ENCODE measurements around the gene CTNS. TPM values are rescaled to one million over a fixed set of nuclear protein-coding genes. Genes with fewer than 3 reads are reported as not detected.

The CTNS gene
- total and polyA plus RNA-seq, 2 of the 13 experiments (the other 11 are each of a cell fraction or from before 2014, with no cell fraction given) = 9.5 to 13.7 TPM

GRCh38 chr17:3602499-3602898 is 34.1 kb upstream of the CTNS start:
- Histone ChIP-seq H3K36me3 (replicated peaks in 1 of 2; ENCODE audit: control insufficient read depth in 1 of 2, insufficient read depth in 2 of 2, low read length in 2 of 2) (peaks cover 7 to 12% of the 10 kb centered on the region in 2 experiments; a peak in 4 of 5 replicates), H3K9ac (ENCODE audit: insufficient read depth, low read depth, low read length) (no peak overlapping the region), H3K9me3 (ENCODE audit: low read length) (no peaks in the 10 kb centered on the region), H2AFZ (ENCODE audit: low read length) (no peak overlapping the region), H3K4me3 (replicated peaks in 1 of 3; ENCODE audit: insufficient read depth in 1 of 3, low read depth in 2 of 3, low read length in 3 of 3) (no peak overlapping the region), H3K4me1 (ENCODE audit: insufficient read depth, low read length) (peaks cover 5% of the 10 kb centered on the region; the same call in 1 of the 2 replicates), H3K27me3 (ENCODE audit: control insufficient read depth in 1 of 2, insufficient read depth in 2 of 2, low read length in 2 of 2) (no peaks in the 10 kb centered on the region), H4K20me1 (ENCODE audit: insufficient read depth, low read length) (0 out of 2 replicates have a peak, but pooled peaks cover 2% of the 10 kb centered on the region), H3K27ac (ENCODE audit: extremely low read length, insufficient read depth, low read length) (no peak overlapping the region), H3K79me2 (ENCODE audit: insufficient read depth, low read length) (no peaks in the 10 kb centered on the region), H3K4me2 (ENCODE audit: low read depth, low read length) (no peak overlapping the region)
- no TSS peak for BruUV-seq (replicated peaks)
- WGBS (ENCODE audit: low lambda C conversion rate) = 90% methylated on average over 16 of the region's 16 CpGs
- intact Hi-C loops (cut with micrococcal nuclease; ENCODE audit: unreplicated experiment) = no loop called here
- FAIRE-seq (peak; percentile 8), ATAC-seq (peak; percentile 33; the same call in 1 of the 3 replicates), DNase-seq (ENCODE audit: low spot score) (peak; percentile 44)
- ChIA-PET CTCF (ENCODE audit: low intra/inter-chr PET ratio, low total read pairs) (interaction anchor here (1.4 kb wide), 1 partner anchor 45 kb away, joined by 9 read pairs; no protein-coding TSS in a partner anchor), POLR2A (interaction anchor here (1.0 to 1.1 kb wide), 2 partner anchors 34 to 65 kb away, joined by 7 read pairs; partner anchors contain the start of genes CTNS, SHPK and TAX1BP3)
- in situ Hi-C loops (cut with HindIII; ENCODE audit: extremely low pct_ligation_motif_present, low pct_unique_long_range_greater_than_20kb) = no loop called here
- TF ChIP-seq SKI (IDR thresholded peaks at IDR 0.05; ENCODE audit: partially characterized antibody) = no peak
- no peak for TF ChIP-seq CENPBD1 (CRISPR knock-in tag; IDR thresholded peaks at IDR 0.05; ENCODE audit: borderline replicate concordance, low read depth)
- TF ChIP-seq, protein P1, sequence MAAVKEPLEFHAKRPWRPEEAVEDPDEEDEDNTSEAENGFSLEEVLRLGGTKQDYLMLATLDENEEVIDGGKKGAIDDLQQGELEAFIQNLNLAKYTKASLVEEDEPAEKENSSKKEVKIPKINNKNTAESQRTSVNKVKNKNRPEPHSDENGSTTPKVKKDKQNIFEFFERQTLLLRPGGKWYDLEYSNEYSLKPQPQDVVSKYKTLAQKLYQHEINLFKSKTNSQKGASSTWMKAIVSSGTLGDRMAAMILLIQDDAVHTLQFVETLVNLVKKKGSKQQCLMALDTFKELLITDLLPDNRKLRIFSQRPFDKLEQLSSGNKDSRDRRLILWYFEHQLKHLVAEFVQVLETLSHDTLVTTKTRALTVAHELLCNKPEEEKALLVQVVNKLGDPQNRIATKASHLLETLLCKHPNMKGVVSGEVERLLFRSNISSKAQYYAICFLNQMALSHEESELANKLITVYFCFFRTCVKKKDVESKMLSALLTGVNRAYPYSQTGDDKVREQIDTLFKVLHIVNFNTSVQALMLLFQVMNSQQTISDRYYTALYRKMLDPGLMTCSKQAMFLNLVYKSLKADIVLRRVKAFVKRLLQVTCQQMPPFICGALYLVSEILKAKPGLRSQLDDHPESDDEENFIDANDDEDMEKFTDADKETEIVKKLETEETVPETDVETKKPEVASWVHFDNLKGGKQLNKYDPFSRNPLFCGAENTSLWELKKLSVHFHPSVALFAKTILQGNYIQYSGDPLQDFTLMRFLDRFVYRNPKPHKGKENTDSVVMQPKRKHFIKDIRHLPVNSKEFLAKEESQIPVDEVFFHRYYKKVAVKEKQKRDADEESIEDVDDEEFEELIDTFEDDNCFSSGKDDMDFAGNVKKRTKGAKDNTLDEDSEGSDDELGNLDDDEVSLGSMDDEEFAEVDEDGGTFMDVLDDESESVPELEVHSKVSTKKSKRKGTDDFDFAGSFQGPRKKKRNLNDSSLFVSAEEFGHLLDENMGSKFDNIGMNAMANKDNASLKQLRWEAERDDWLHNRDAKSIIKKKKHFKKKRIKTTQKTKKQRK (IDR thresholded peaks at IDR 0.05; ENCODE audit: low read length) = no peak
- TF ChIP-seq REPIN1 (CRISPR knock-in tag; IDR thresholded peaks at IDR 0.05; ENCODE audit: borderline replicate concordance, low read depth) = no peak
- no peak for TF ChIP-seq PCBP1 (IDR thresholded peaks at IDR 0.05; ENCODE audit: borderline replicate concordance, low read depth, low read length)
- TF ChIP-seq TRIM24 (CRISPR knock-in tag; IDR thresholded peaks at IDR 0.05) = no peak
- TF ChIP-seq LCORL (IDR thresholded peaks at IDR 0.05) = no peak
- no peak for TF ChIP-seq LCORL (CRISPR knock-in tag; IDR thresholded peaks at IDR 0.05)
- no peak for TF ChIP-seq NFIC (IDR thresholded peaks at IDR 0.05; ENCODE audit: low read length)
- no peak for TF ChIP-seq BHLHE40 (IDR thresholded peaks at IDR 0.05; ENCODE audit: low read length)
- TF ChIP-seq ZBTB38 (CRISPR knock-in tag; IDR thresholded peaks at IDR 0.05) = peak; percentile 67
- no peak for TF ChIP-seq ARID2 (CRISPR knock-in tag; IDR thresholded peaks at IDR 0.05; ENCODE audit: borderline replicate concordance)
- no peak for TF ChIP-seq ZZZ3 (CRISPR knock-in tag; IDR thresholded peaks at IDR 0.05; ENCODE audit: borderline replicate concordance)

All from HepG2 (cell line).